ENCODE data around the gene CABYR. TPM values are rescaled to one million over a fixed set of nuclear protein-coding genes. Genes with fewer than 3 reads are reported as not detected.

Gene CABYR
- total RNA-seq, 1 donor from 2014 or later, result not detected

Other genes with a start within 250 kb of the CABYR start
- 133 TPM for gene TTC39C, start 124.3 kb upstream of the CABYR start, total RNA-seq